Body of pancreas (tissue), 4 donors: ENCODE results near the gene PALLD.

Experiments used
- CTCF ChIP-seq, 7 experiments: fragments of 450-650 bp in 4 of 7; fragments of 200-600 bp in 3 of 7; sonication (generic) in 3 of 7; IDR thresholded peaks; one replicate each; pipeline ENCODE4 v1.5.1; 2016 to 2019; ENCODE audit warnings: antibody characterized with exemption in 7 of 7
- POLR2A ChIP-seq, 3 donors: fragments of 450-650 bp; IDR thresholded peaks; one replicate each; pipeline ENCODE4 v1.6.1; 2016; ENCODE audit warnings: antibody characterized with exemption in 3 of 3, mild to moderate bottlenecking in 2 of 3

- TF ChIP-seq CTCF (IDR thresholded peaks at IDR 0.05), result no peak
- TF ChIP-seq POLR2A (IDR thresholded peaks at IDR 0.05), result no peak
Measured at GRCh38 chr4:168769416-168769815, 272.6 kb downstream of the PALLD start.
